ENCODE data around the gene TAS1R1.

TAS1R1 gene

GRCh38 chr1:6574025-6574620, 19.0 kb downstream of the TAS1R1 start:
- DNase-seq (ENCODE audit: low spot score), result no peak

GRCh38 chr1:6574818-6575217, 19.7 kb downstream of the TAS1R1 start:
- DNase-seq (ENCODE audit: low spot score), result no peak

- no peak for DNase-seq (ENCODE audit: low spot score)
Measured at GRCh38 chr1:6577831-6578525, 22.9 kb downstream of the TAS1R1 start.

GRCh38 chr1:6578624-6579373, 23.7 kb downstream of the TAS1R1 start:
- no peak for DNase-seq (ENCODE audit: low spot score)

GRCh38 chr1:6579374-6580118, 24.4 kb downstream of the TAS1R1 start, which contains the start of gene ZBTB48:
Gene ZBTB48, plus strand, starts transcription at chr1:6579994. Its CDS starts 616 bp downstream, at chr1:6580610.
- peak; percentile 97 for DNase-seq (ENCODE audit: low spot score)

- no peak for DNase-seq (ENCODE audit: low spot score)
Measured at GRCh38 chr1:6580119-6580592, 25.0 kb downstream of the TAS1R1 start.

- DNase-seq (ENCODE audit: low spot score), result no peak
Measured at GRCh38 chr1:6580593-6581409, 25.7 kb downstream of the TAS1R1 start.

GRCh38 chr1:6581561-6582305, 26.6 kb downstream of the TAS1R1 start:
- no peak for DNase-seq (ENCODE audit: low spot score)

- DNase-seq (ENCODE audit: low spot score), result no peak
Measured at GRCh38 chr1:6582370-6582769, 27.3 kb downstream of the TAS1R1 start.

GRCh38 chr1:6584126-6585080, 29.3 kb downstream of the TAS1R1 start:
- DNase-seq (ENCODE audit: low spot score), result no peak

GRCh38 chr1:6585081-6585722, 30.1 kb downstream of the TAS1R1 start:
- DNase-seq (ENCODE audit: low spot score), result no peak

- DNase-seq (ENCODE audit: low spot score), result no peak
Measured at GRCh38 chr1:6585841-6586240, 30.7 kb downstream of the TAS1R1 start.

GRCh38 chr1:6586404-6586816, 31.3 kb downstream of the TAS1R1 start:
- no peak for DNase-seq (ENCODE audit: low spot score)

GRCh38 chr1:6587261-6588005, 32.3 kb downstream of the TAS1R1 start:
- no peak for DNase-seq (ENCODE audit: low spot score)

GRCh38 chr1:6588128-6588892, 33.2 kb downstream of the TAS1R1 start:
- DNase-seq (ENCODE audit: low spot score), result no peak

GRCh38 chr1:6588893-6589520, 33.9 kb downstream of the TAS1R1 start:
- no peak for DNase-seq (ENCODE audit: low spot score)

GRCh38 chr1:6590046-6590445, 34.9 kb downstream of the TAS1R1 start:
- DNase-seq (ENCODE audit: low spot score), result no peak

Measured in CD4-positive, alpha-beta T cell treated with Interleukin-2 at 100 ng/mL for 4 hours (primary cell).